NK-92 (cell line): Measurements from ENCODE around the gene NARF.
"Not testable (repeated sequence)": the region's sequence is repeated elsewhere in the genome, so short reads cannot be mapped to it uniquely, and the experiment has no call there.

Experiments used
- DNase-seq: peaks from one replicate; lab custom pipeline; 2025; ENCODE audit not compliant: unreplicated experiment; lab: John Stamatoyannopoulos, UW

The NARF gene

GRCh38 chr17:82529914-82530300, 71.4 kb downstream of the NARF start:
- no peak for DNase-seq

GRCh38 chr17:82531431-82531881, 72.9 kb downstream of the NARF start:
- no peak for DNase-seq

DNA sequence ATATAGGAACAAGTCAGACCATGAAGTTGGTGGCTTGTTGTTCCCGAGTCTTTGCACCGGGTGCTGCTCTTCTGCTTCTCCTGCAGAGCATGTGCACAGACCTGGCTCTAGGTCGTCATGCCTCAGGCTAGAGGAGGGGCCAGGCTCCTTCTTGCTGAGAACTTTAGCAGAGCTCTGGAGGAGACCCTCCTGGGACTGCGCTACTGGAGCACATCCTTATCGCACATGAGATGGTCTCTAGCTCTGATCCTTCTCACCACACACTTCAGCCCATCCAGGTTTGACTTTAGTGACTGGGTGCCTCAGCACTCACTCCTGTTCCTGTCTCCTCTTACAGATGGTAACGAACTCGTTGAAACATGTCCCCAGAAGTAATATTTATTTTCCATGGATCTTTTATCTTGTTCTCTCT, 75.9 kb downstream of the NARF start:
- DNase-seq = no peak

DNA sequence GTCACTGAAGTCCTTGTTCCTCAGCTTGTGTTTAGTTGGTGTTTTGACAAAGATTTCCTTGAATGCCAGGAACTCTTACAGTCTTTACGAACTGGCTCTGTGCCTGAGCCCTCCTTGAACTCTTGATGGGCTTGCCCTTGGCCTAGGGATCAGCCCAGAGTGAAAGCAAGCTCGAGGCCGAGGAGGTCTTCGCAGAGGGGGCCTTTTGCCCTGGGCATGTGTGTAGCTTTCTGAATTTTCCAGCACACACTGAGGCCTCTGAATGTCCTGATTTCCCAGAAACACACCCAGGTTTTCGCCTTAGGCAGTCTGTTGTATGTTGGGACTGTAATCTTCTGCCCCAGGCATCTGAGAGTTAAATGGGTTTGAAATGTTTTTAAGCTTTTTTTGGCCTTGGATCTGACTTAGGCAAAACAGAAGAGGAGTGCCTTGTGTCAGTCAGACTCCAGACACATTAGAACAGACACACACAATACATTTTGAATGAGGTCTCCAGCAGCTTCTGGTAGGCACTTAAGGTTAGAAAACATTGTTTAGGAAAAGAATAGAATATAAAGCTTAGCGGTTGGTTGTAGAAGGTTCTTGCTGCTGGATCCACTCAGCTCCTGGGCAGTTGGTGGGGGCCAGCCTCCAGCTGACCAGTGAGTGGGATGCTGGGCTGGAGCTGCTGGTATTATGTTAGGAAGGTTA, 78.1 kb downstream of the NARF start:
- DNase-seq = no peak

DNA sequence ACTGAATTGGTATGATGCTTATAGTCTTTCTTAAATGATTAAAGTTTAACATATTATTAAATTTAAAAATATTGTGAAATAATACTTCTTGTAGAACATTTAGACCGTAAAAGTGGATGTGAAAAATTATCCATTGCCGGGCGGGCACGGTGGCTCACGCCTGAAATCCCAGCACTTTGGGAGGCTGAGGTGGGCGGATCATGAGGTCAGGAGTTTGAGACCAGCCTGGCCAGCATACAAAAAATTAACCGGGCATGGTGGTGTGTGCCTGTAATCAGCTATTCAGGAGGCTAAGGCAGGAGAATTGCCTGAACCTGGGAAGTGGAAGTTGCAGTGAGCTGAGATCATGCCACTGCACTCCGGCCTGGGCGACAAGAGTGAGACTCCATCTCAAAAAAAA, 78.7 kb downstream of the NARF start:
- not testable (repeated sequence) for DNase-seq

DNA sequence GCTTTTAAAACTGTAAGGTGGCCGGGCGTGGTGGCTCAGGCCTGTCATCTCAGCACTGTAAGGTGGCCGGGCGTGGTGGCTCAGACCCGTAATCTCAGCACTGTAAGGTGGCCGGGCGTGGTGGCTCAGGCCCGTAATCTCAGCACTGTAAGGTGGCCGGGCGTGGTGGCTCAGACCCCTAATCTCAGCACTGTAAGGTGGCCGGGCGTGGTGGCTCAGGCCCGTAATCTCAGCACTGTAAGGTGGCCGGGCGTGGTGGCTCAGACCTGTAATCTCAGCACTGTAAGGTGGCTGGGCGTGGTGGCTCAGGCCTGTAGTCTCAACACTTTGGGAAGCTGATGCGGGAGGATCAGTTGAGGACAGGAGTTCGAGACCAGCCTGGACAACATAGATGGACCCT, 80.5 kb downstream of the NARF start:
- not testable (repeated sequence) for DNase-seq
